Liver (tissue), 3 donors: ENCODE measurements around the gene CDKN2B-AS1.

Experiments used
- FOXA1 ChIP-seq: IDR thresholded peaks from 2 replicates; pipeline ENCODE4 v1.6.1; 2016; ENCODE audit warnings: antibody characterized with exemption
- JUND ChIP-seq, 2 donors: IDR thresholded peaks; 2 replicates each; pipeline ENCODE4 v1.6.1; 2016; ENCODE audit warnings: antibody characterized with exemption in 2 of 2
- NR2F2 ChIP-seq: IDR thresholded peaks from 2 replicates; pipeline ENCODE4 v1.6.1; 2016; ENCODE audit warnings: antibody characterized with exemption
- REST ChIP-seq: IDR thresholded peaks from 2 replicates; pipeline ENCODE4 v1.6.1; 2016; ENCODE audit warnings: antibody characterized with exemption, mild to moderate bottlenecking
- RXRA ChIP-seq, 2 donors: IDR thresholded peaks; 2 replicates each; pipeline ENCODE4 v1.6.1; 2017 to 2018; ENCODE audit warnings: antibody characterized with exemption in 2 of 2, mild to moderate bottlenecking in 1 of 2
- SP1 ChIP-seq: IDR thresholded peaks from 2 replicates; pipeline ENCODE4 v1.6.1; 2018; ENCODE audit warnings: antibody characterized with exemption, mild to moderate bottlenecking
- TAF1 ChIP-seq: conservative IDR thresholded peaks from 2 replicates; pipeline ENCODE4 v1.6.1; 2016; ENCODE audit warnings: antibody characterized with exemption, mild to moderate bottlenecking
- YY1 ChIP-seq: IDR thresholded peaks from 2 replicates; pipeline ENCODE4 v1.6.1; 2016; ENCODE audit warnings: antibody characterized with exemption, mild to moderate bottlenecking
- TF ChIP-seq, protein P1 (sequence below): fragments of 150-350 bp; IDR thresholded peaks from 2 replicates; pipeline ENCODE4 v1.5.1; 2017; ENCODE audit warnings: improper control_type of control experiment, low read depth, low read length; ENCODE audit not compliant: missing input control
- TF ChIP-seq, protein P2 (sequence below): IDR thresholded peaks from 2 replicates; pipeline ENCODE4 v1.6.1; 2016; ENCODE audit warnings: antibody characterized with exemption
- donor health status: healthy.
- donor health status: healthy.

DNA sequence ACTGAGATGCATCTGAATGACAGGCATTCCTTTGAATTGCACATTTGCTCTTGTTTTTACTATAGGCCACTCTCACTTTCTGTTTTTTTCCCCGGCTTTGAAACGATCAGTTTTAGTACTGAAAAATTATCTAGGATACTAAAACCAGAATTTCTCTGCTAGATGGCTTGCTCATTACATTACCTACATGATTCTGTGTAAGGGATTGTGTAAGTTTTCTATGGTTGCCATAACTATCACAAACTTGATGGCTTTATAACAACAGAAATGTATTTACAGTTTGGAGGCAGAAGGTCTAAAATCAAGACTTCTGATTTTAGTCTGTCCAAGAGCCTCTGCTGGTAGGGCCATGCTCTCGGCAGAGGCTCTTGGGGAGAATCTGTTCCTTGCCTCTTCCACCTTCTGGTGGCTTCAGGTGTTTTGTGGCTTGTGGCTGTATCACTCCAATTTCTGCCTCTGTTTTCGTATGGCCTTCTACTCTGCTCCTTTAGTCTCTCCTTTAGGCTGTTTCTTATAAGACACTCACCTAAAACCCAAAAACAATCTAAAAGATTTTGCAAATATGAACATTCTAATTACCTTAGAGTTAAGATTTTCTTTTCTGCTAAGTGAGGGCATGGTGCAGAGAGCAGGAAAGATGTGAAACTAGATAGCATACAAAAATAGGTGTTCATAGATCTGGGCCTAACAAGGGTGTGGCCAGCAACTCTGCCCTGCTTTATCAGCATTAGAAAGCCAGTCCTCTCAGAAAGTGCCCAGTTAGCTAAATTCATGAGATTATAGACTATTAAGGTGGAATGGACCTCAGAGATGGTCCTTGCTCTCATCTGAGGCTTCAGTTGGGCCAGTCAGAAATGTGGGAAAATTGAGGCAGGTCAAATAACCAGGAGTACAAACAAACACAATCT is 107.8 kb downstream of the CDKN2B-AS1 start:
- TF ChIP-seq, protein P1, sequence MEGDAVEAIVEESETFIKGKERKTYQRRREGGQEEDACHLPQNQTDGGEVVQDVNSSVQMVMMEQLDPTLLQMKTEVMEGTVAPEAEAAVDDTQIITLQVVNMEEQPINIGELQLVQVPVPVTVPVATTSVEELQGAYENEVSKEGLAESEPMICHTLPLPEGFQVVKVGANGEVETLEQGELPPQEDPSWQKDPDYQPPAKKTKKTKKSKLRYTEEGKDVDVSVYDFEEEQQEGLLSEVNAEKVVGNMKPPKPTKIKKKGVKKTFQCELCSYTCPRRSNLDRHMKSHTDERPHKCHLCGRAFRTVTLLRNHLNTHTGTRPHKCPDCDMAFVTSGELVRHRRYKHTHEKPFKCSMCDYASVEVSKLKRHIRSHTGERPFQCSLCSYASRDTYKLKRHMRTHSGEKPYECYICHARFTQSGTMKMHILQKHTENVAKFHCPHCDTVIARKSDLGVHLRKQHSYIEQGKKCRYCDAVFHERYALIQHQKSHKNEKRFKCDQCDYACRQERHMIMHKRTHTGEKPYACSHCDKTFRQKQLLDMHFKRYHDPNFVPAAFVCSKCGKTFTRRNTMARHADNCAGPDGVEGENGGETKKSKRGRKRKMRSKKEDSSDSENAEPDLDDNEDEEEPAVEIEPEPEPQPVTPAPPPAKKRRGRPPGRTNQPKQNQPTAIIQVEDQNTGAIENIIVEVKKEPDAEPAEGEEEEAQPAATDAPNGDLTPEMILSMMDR, result no peak
- TF ChIP-seq, protein P2, sequence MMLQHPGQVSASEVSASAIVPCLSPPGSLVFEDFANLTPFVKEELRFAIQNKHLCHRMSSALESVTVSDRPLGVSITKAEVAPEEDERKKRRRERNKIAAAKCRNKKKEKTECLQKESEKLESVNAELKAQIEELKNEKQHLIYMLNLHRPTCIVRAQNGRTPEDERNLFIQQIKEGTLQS, result no peak
- TF ChIP-seq YY1 (no peak), JUND (IDR thresholded peaks at IDR 0.05) (no peak), NR2F2 (no peak), REST (no peak), TAF1 (no peak), RXRA (IDR thresholded peaks at IDR 0.05) (no peak), SP1 (no peak), FOXA1 (no peak)
